Spleen (tissue), 11 donors: ENCODE results near the gene FREY1. TPM values are rescaled to one million over a fixed set of nuclear protein-coding genes. Genes with fewer than 3 reads are reported as not detected.

Experiments used
- DNase-seq: peaks from one replicate; pipeline ENCODE4 v3.0.0-alpha.2; 2020
- H3K27ac ChIP-seq, 8 donors: fragments of 200-600 bp; sonication (generic) in 7 of 8; 1 replicate in 4 of 8; 2 replicates in 4 of 8; pipeline versions ENCODE4 v1.5.0 to v1.8.0; 2016 to 2021; ENCODE audit warnings: inconsistent platforms in 4 of 8, mild to moderate bottlenecking in 4 of 8, moderate library complexity in 1 of 8
- H3K27me3 ChIP-seq, 7 donors: fragments of 200-600 bp; sonication (generic) in 6 of 7; replicated peaks in 1 of 7; 1 replicate in 4 of 7; 2 replicates in 3 of 7; pipeline versions ENCODE4 v1.5.0 to v1.8.0; 2016 to 2021; ENCODE audit warnings: inconsistent platforms in 3 of 7, mild to moderate bottlenecking in 1 of 7
- H3K36me3 ChIP-seq, 6 donors: fragments of 200-600 bp; sonication (generic) in 5 of 6; 1 replicate in 4 of 6; 2 replicates in 2 of 6; pipeline versions ENCODE4 v1.5.0 to v1.8.0; 2016 to 2021; ENCODE audit warnings: inconsistent platforms in 2 of 6
- H3K4me1 ChIP-seq, 6 donors: fragments of 200-600 bp; sonication (generic) in 5 of 6; 1 replicate in 3 of 6; 2 replicates in 3 of 6; pipeline versions ENCODE4 v1.5.0 to v1.8.0; 2016 to 2021; ENCODE audit warnings: inconsistent platforms in 3 of 6
- H3K4me3 ChIP-seq, 8 donors: fragments of 200-600 bp; sonication (generic) in 7 of 8; 1 replicate in 4 of 8; 2 replicates in 4 of 8; pipeline versions ENCODE4 v1.5.0 to v1.8.0; 2016 to 2021; ENCODE audit warnings: inconsistent platforms in 4 of 8, mild to moderate bottlenecking in 4 of 8, moderate library complexity in 2 of 8
- H3K9me3 ChIP-seq, 8 donors: fragments of 200-600 bp; sonication (generic) in 7 of 8; 1 replicate in 4 of 8; 2 replicates in 4 of 8; pipeline versions ENCODE4 v1.5.0 to v1.8.0; 2016 to 2021; ENCODE audit warnings: inconsistent platforms in 4 of 8
- POLR2A ChIP-seq, 3 donors: fragments of 450-650 bp; IDR thresholded peaks; one replicate each; pipeline ENCODE4 v1.5.1; 2017; ENCODE audit warnings: antibody characterized with exemption in 3 of 3, mild to moderate bottlenecking in 1 of 3
- POLR2AphosphoS5 ChIP-seq, 3 donors: sonication (generic); formaldehyde crosslinking; IDR thresholded peaks; one replicate each; pipeline ENCODE4 v1.5.1; 2017; ENCODE audit warnings: antibody characterized with exemption in 3 of 3
- WGBS, 5 donors: extraction: QIAGEN DNeasy Blood & Tissue Kit in 3 of 5; methylation state at CpG; one replicate each; pipeline versions ENCODE4 v1.1.5 to v1.1.7; 2013 to 2018; 5-methylcytosine and 5-hydroxymethylcytosine counted together
- intact Hi-C: fragments of 100-400 bp; cut with DNase I; formaldehyde crosslinking; loops from one replicate; pipeline ENCODE4 v1.15.0; 2023; ENCODE audit warnings: low total_unique reads
- polyA plus RNA-seq, 3 donors: library from polyadenylated mRNA; stranded (reverse); fragments of 200-250 nt; gene quantifications; one replicate each; pipeline ENCODE4 v1.2.1, GENCODE V29; 2013
- total RNA-seq, 7 donors: library from RNA; depleted of rRNA in 3 of 7; stranded (reverse); fragments of >200 nt in 3 of 7; fragmentation: NEBNext Ultra II Directional in 4 of 7; extraction: Animal tissue kit (Norgen Biotek cat#: 25700) in 4 of 7; gene quantifications; one replicate each; pipeline versions ENCODE4 v1.1.0 to v1.2.1, GENCODE V29; 2016 to 2021
- TF ChIP-seq, protein P1 (sequence below), 11 experiments: fragments of 200-600 bp in 7 of 11; fragments of 450-650 bp in 4 of 11; sonication (generic) in 4 of 11; IDR thresholded peaks in 8 of 11; conservative IDR thresholded peaks in 3 of 11; 1 replicate in 7 of 11; 2 replicates in 4 of 11; pipeline versions ENCODE4 v1.4.0 to v1.8.0; 2016 to 2021; ENCODE audit warnings: antibody characterized with exemption in 11 of 11, inconsistent platforms in 4 of 11, mild to moderate bottlenecking in 1 of 11
- donor health status: healthy with polysubstance abuse.
- donor health status: DM: no; HTN: no; CAD: no; lungs with moderate emphysema.
- donor health status: DM: no; HTN: no; CAD: no.
- donor health status: Bipolar disorder and iron deficiency.
- donor health status: healthy.
- donor health status: DM: no; HTN: no; CAD: no.
- donor health status: DM: yes; HTN: yes; CAD: no.

FREY1 gene
- total and polyA plus RNA-seq, 10 donors: 0.13 to 2.0 (median 0.79) TPM; not detected in 2

- no peak overlapping the region for H3K4me3 ChIP-seq
- intact Hi-C loops: no loop called here
- H3K36me3 ChIP-seq: peaks cover 0 to 82% (median 69%) of the 10 kb centered on the region in 6 donors
- peaks cover 0 to 2% (median 0%) of the 10 kb centered on the region in 7 donors for H3K27me3 ChIP-seq
- WGBS, 5 donors: 89 to 97% (median 93%) methylated on average over 7 of the region's 7 CpGs
- no peak for DNase-seq
- H3K4me1 ChIP-seq: peaks cover 0 to 5% (median 3%) of the 10 kb centered on the region in 6 donors
- no peaks in the 10 kb centered on the region for H3K9me3 ChIP-seq
- no peak overlapping the region for H3K27ac ChIP-seq
- no peak for TF ChIP-seq POLR2A (IDR thresholded peaks at IDR 0.05)
- TF ChIP-seq, protein P1, sequence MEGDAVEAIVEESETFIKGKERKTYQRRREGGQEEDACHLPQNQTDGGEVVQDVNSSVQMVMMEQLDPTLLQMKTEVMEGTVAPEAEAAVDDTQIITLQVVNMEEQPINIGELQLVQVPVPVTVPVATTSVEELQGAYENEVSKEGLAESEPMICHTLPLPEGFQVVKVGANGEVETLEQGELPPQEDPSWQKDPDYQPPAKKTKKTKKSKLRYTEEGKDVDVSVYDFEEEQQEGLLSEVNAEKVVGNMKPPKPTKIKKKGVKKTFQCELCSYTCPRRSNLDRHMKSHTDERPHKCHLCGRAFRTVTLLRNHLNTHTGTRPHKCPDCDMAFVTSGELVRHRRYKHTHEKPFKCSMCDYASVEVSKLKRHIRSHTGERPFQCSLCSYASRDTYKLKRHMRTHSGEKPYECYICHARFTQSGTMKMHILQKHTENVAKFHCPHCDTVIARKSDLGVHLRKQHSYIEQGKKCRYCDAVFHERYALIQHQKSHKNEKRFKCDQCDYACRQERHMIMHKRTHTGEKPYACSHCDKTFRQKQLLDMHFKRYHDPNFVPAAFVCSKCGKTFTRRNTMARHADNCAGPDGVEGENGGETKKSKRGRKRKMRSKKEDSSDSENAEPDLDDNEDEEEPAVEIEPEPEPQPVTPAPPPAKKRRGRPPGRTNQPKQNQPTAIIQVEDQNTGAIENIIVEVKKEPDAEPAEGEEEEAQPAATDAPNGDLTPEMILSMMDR (IDR thresholded peaks at IDR 0.05 in 8 of 11, conservative IDR thresholded peaks at IDR 0.05 in 3 of 11): no peak
- TF ChIP-seq POLR2AphosphoS5 (IDR thresholded peaks at IDR 0.05): no peak
Observed at GRCh38 chr11:45879803-45880686, 27.0 kb downstream of the FREY1 start.

DNA sequence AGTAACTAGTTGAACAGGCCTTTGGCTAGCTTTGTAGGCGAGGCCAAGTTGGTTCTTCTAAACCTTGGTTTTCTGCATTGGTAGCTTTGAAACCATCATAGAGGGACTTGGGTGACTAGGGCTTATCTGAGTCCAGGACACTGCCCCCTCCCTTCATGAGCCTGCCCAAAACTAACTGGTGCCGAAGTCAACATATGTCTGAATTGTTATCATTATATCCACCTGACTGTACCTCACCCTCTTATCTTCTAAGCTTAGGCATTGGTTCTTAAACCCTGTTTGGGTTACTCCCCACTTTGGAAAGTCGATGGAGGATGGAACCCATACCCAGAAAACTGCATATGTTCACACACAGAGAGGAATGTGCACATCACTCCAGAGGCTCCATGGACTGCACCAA is 29.2 kb downstream of the FREY1 start:
- no peak for DNase-seq
- Histone ChIP-seq H3K27ac (no peak overlapping the region), H3K27me3 (no peaks in the 10 kb centered on the region), H3K4me3 (no peak overlapping the region), H3K9me3 (no peaks in the 10 kb centered on the region), H3K36me3 (peaks cover 0 to 100% (median 79%) of the 10 kb centered on the region in 6 donors), H3K4me1 (no peaks in the 10 kb centered on the region)
- WGBS, 5 donors: 91 to 99% (median 96%) methylated on average over 3 of the region's 3 CpGs
- intact Hi-C loops: no loop called here
- no peak for TF ChIP-seq POLR2AphosphoS5 (IDR thresholded peaks at IDR 0.05)
- no peak for TF ChIP-seq POLR2A (IDR thresholded peaks at IDR 0.05)
- TF ChIP-seq, protein P1 (IDR thresholded peaks at IDR 0.05 in 8 of 11, conservative IDR thresholded peaks at IDR 0.05 in 3 of 11): no peak

- H3K9me3 ChIP-seq: no peaks in the 10 kb centered on the region
- H3K4me1 ChIP-seq: no peaks in the 10 kb centered on the region
- 91 to 97% (median 96%) methylated on average over 8 of the region's 8 CpGs for WGBS, 5 donors
- H3K4me3 ChIP-seq: no peak overlapping the region
- TF ChIP-seq POLR2AphosphoS5 (IDR thresholded peaks at IDR 0.05) (no peak), POLR2A (IDR thresholded peaks at IDR 0.05) (no peak)
- TF ChIP-seq, protein P1 (IDR thresholded peaks at IDR 0.05 in 8 of 11, conservative IDR thresholded peaks at IDR 0.05 in 3 of 11): no peak
- intact Hi-C loops: no loop called here
- H3K27me3 ChIP-seq: no peaks in the 10 kb centered on the region
- no peak for DNase-seq
- peaks cover 0 to 100% (median 84%) of the 10 kb centered on the region in 6 donors for H3K36me3 ChIP-seq
- H3K27ac ChIP-seq: no peak overlapping the region
Observed at GRCh38 chr11:45877221-45877620, 29.9 kb downstream of the FREY1 start.

DNA sequence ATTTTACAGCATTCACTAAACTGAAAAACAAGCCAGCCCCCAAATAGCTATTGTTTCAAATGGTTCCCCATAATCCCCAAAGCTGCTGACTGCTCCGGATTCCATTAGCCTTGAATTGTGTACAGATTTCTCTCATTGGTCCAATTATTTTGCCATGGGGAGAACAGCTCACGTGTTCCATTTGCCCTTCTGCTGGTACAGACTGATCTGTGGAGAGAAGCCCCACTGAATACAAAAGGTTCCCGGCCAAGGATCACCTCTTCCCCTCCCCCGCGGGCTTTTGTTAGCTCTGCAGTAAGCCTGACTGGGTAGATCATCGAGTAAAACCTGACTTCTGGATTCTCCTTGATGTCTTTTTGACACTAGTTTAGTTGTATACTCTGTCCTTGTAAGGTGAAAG is 30.7 kb downstream of the FREY1 start:
- no peak for DNase-seq
- peaks cover 0 to 100% (median 84%) of the 10 kb centered on the region in 6 donors for H3K36me3 ChIP-seq
- no peaks in the 10 kb centered on the region for H3K9me3 ChIP-seq
- H3K27ac ChIP-seq: no peak overlapping the region
- no peaks in the 10 kb centered on the region for H3K4me1 ChIP-seq
- TF ChIP-seq, protein P1 (IDR thresholded peaks at IDR 0.05 in 8 of 11, conservative IDR thresholded peaks at IDR 0.05 in 3 of 11): no peak
- TF ChIP-seq POLR2AphosphoS5 (IDR thresholded peaks at IDR 0.05) (no peak), POLR2A (IDR thresholded peaks at IDR 0.05) (no peak)
- intact Hi-C loops: no loop called here
- H3K27me3 ChIP-seq: no peaks in the 10 kb centered on the region
- WGBS, 5 donors: 75 to 86% (median 81%) methylated on average over 6 of the region's 6 CpGs
- H3K4me3 ChIP-seq: no peak overlapping the region
